GM18505 (cell line): ENCODE data around the gene LCE1D.

Experiments
- ATAC-seq: cut with Tn5 transposase; IDR thresholded peaks from one replicate; pipeline ENCODE4 v1.9.1; 2021; ENCODE audit not compliant: unreplicated experiment
- POLR2A ChIP-seq: IDR thresholded peaks from 4 replicates; pipeline ENCODE4 v1.6.1; 2011; ENCODE audit warnings: borderline replicate concordance; ENCODE audit not compliant: insufficient read depth, insufficient read length; ENCODE audit errors: extremely low read depth

The LCE1D gene, protein sequence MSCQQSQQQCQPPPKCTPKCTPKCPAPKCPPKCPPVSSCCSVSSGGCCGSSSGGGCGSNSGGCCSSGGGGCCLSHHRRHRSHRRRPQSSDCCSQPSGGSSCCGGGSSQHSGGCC

GRCh38 chr1:152796421-152796820, at the start of gene LCE1D:
LCE1D (plus strand) TSS chr1:152796721; CDS start chr1:152797795, 1,074 bp downstream.
- no peak for TF ChIP-seq POLR2A
- ATAC-seq = no peak

DNA sequence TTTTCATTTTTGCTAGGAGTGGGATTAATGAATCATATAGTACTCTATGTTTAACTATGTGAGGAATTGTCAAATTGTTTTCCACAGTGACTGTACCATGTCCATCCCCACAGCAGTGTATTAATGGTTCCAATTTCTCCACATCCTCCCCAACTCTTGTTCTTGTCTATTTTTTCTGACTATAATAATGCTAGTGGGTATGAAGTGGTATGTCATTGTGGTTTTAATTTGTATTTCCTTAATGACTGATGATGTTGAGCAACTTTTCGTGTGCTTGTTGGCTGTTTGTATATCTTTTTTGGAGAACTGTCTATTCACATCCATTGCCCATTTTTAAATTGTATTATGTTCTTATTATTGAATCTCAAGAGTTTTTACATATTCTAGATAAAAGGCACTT, 48.7 kb upstream of the LCE1D start:
- ATAC-seq = no peak
- TF ChIP-seq POLR2A = no peak

DNA sequence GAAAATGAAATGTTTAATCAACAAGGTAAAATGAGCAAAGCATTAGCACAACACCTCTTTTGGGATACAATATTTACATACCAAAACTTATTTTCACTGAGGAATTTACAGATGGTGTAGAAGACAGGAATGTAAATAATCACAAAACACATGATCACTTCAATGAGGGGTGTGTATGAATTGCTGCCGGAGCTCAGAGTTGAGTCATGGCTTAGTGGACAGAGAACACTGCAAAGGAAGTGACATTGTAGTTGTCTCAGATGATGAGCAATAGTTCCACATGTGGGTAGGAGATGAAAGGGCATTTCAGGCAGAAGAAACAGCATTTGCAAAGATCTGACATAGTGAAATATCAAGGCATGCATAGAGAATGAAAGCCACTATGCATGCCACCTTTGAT, 44.3 kb upstream of the LCE1D start:
- ATAC-seq = no peak
- TF ChIP-seq POLR2A = no peak

- TF ChIP-seq POLR2A = no peak
- ATAC-seq = no peak
These were observed 42.9 kb upstream of the LCE1D start for GRCh38 chr1:152753586-152753985.

GRCh38 chr1:152756872-152757271, 39.6 kb upstream of the LCE1D start:
- no peak for ATAC-seq
- no peak for TF ChIP-seq POLR2A

- ATAC-seq = no peak
- TF ChIP-seq POLR2A = no peak
These were observed 38.8 kb upstream of the LCE1D start, which contains the start of gene KPRP for GRCh38 chr1:152757747-152758146. KPRP (plus strand) TSS chr1:152758025; CDS start chr1:152759589, 1,564 bp downstream.

DNA sequence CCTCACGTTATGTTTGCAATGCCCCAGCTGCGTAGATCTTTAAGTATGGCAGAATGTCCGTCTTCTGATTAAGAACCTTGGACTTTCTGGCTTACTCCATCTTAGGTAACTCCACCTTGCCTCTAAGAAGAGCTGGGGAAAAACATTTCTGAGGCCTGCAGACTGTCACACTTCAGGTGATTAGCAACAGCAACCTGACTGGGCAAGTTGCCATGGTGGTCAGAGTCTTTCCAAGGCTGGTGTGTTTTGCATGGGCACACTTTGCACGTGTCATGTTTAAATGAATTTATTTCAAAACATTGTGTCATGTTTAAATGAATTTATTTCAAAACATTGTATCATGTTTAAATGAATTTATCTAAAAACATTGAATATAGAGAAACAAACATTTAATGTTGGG, 37.9 kb upstream of the LCE1D start:
- TF ChIP-seq POLR2A = no peak
- ATAC-seq = no peak

DNA sequence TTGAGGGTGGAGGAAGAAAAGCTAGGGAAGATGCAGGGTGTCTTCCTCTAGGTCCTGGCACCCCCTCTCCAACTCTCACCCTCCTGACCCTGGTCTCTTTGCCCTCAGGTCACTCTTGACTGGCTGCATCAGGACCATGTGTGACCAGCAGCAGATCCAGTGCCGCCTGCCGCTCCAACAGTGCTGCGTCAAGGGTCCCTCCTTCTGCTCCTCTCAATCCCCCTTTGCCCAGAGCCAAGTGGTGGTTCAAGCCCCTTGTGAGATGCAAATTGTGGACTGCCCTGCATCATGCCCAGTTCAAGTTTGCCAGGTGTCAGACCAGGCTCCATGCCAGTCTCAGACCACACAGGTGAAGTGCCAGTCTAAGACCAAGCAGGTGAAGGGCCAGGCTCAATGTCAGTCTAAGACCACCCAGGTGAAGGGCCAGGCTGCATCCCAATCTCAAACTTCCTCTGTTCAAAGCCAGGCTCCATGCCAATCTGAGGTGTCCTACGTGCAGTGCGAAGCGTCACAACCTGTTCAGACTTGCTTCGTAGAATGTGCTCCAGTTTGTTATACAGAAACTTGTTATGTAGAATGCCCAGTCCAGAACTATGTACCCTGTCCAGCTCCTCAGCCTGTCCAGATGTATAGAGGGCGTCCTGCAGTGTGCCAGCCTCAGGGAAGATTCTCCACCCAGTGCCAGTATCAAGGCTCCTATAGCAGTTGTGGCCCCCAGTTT, 36.9 kb upstream of the LCE1D start:
- ATAC-seq = no peak
- no peak for TF ChIP-seq POLR2A

- no peak for ATAC-seq
- no peak for TF ChIP-seq POLR2A
These were observed 35.9 kb upstream of the LCE1D start for GRCh38 chr1:152760551-152761190.

DNA sequence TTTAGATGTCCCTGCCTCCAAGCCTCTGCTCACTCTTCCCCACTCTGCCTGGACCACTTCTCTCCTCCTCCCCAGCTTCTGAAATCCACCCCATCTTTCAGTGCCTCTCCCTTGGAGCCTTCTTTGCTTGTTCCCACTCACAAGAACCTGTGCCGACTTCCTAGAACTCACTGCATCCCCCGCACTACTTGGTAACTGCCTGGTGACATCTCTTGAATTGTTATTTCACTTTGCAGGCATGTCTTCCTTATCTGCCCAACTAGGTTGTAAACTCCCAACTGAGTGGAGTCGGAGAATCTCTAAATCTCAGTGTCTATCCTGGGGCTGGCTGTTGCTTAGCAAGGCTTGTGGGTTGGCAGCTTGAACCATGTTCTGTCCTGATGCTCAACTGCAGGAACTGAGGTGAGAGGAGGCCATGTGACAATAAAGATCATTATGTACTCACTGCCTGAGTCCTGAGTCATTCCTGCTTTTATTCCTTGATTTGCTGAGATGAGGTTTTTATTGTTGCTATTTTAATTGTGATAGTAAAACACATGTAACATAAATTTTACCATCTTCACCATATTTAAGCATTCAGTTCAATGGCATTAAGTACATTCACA, 34.8 kb upstream of the LCE1D start:
- TF ChIP-seq POLR2A = no peak
- no peak for ATAC-seq

- no peak for TF ChIP-seq POLR2A
- ATAC-seq = no peak
These were observed 27.5 kb upstream of the LCE1D start for GRCh38 chr1:152768847-152769533.

DNA sequence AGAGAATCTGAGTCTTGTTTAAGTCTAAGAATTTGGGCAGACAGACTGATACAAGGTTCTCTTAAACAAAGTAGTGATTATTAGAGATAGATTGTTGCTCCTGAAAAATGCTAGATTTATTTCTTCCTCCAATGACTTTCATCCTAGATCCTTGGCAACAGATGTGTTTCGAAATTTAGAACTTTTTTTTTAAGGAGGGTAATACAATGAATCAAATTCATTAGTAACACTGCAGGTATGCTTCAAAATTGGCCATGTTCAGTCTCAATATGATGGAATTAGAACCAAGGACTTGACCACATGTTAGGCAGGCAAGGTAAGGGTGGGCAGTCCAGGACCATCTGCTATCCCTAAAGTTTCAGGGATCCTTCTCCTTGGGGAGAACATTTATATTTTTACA, 26.1 kb upstream of the LCE1D start:
- TF ChIP-seq POLR2A = no peak
- ATAC-seq = no peak

GRCh38 chr1:152774875-152775274, 21.6 kb upstream of the LCE1D start, which contains the start of gene LCE1F:
LCE1F (plus strand) TSS chr1:152775140; CDS start chr1:152776372, 1,232 bp downstream.
- ATAC-seq = no peak
- TF ChIP-seq POLR2A = no peak
